ENCODE data around the gene DLGAP3.

DNA sequence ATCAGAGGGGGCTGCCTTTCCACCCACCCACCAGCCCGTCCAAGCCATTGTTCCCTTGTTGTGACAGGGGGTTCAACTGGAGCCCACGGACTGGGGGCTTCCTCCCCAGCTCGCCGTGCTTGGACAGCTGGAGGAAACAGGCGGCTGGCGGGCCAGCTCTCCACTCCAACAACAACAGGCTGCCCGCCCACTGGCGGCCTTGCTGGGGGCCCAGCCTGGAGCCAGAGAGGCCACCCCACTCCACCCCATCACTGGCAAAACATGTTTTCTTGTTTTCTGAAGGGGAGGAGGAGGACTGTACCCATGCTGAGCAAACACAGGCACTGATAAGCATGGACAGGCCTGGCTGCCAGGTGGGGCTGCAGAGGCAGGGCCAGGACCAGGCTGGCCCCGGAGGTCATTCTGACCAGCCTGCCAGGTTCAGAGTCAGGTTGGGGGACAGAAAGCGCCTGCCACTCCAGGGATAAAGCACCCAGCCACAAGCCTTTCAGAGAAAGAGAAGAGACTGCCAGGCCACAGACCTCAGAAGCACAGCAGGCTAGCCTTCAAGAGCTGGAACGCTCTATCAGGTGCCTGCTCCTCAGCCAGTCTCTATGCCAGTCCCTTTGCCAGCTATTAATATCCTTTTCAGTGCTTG, 103.9 kb downstream of the DLGAP3 start:
- TF ChIP-seq, protein P1, sequence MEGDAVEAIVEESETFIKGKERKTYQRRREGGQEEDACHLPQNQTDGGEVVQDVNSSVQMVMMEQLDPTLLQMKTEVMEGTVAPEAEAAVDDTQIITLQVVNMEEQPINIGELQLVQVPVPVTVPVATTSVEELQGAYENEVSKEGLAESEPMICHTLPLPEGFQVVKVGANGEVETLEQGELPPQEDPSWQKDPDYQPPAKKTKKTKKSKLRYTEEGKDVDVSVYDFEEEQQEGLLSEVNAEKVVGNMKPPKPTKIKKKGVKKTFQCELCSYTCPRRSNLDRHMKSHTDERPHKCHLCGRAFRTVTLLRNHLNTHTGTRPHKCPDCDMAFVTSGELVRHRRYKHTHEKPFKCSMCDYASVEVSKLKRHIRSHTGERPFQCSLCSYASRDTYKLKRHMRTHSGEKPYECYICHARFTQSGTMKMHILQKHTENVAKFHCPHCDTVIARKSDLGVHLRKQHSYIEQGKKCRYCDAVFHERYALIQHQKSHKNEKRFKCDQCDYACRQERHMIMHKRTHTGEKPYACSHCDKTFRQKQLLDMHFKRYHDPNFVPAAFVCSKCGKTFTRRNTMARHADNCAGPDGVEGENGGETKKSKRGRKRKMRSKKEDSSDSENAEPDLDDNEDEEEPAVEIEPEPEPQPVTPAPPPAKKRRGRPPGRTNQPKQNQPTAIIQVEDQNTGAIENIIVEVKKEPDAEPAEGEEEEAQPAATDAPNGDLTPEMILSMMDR (IDR thresholded peaks at IDR 0.05 in 4 of 5, conservative IDR thresholded peaks at IDR 0.05 in 1 of 5), result no peak
- TF ChIP-seq POLR2A (IDR thresholded peaks at IDR 0.05), result no peak
